GM12875 (cell line): ENCODE measurements around the gene BLOC1S3.

Experiments used
- H3K4me3 ChIP-seq: one replicate; pipeline ENCODE4 v1.5.1; 2011; ENCODE audit warnings: low read depth, low read length, control low read depth
- CTCF ChIP-seq: IDR thresholded peaks from 2 replicates; pipeline ENCODE4 v1.5.1; 2011; ENCODE audit warnings: low read depth, mild to moderate bottlenecking, control low read depth, inconsistent platforms, low read length, moderate library complexity, borderline replicate concordance; ENCODE audit not compliant: insufficient read depth

BLOC1S3 gene

DNA sequence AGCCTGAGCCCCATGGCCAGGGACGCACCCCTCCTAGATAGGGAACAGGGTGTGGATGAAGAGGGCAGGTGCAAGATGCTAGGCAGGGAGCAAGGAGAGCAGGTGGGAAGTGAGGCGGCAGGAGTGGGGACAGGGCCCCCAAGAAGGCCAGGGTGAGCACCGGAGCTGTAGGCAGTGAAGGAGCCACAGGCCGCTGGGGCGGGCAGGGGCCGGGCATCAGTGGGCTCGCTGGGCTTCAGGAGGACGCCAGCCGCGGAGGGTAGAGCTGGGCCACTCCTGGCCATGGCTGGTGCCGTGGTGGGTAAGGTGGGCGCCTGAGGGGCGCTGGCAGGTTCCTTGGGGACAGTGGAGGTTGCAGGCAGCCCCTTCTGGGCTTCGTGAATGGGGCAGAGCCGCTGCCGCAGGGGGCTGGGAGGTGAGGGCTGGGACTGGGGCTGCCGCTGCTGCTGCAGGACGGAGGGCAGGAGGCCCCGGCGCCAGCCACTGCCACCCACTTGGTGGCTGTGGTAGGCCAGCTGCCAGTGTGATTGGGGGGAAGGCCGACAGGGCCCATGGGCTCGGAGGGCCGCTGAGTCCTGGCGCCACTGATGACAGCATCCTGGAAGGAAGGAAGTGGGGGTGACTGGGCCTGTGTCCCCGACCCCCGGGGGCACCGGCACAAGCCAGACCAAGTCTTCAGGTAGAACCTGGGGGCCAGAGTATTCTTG is 19.9 kb upstream of the BLOC1S3 start:
- H3K4me3 ChIP-seq, result no peak overlapping the region
- TF ChIP-seq CTCF, result no peak

- TF ChIP-seq CTCF, result no peak
- H3K4me3 ChIP-seq, result no peak overlapping the region
Measured at GRCh38 chr19:45159210-45159970, 19.2 kb upstream of the BLOC1S3 start.

- no peak for TF ChIP-seq CTCF
- no peak overlapping the region for H3K4me3 ChIP-seq
Measured at GRCh38 chr19:45159971-45160324, 18.6 kb upstream of the BLOC1S3 start.

DNA sequence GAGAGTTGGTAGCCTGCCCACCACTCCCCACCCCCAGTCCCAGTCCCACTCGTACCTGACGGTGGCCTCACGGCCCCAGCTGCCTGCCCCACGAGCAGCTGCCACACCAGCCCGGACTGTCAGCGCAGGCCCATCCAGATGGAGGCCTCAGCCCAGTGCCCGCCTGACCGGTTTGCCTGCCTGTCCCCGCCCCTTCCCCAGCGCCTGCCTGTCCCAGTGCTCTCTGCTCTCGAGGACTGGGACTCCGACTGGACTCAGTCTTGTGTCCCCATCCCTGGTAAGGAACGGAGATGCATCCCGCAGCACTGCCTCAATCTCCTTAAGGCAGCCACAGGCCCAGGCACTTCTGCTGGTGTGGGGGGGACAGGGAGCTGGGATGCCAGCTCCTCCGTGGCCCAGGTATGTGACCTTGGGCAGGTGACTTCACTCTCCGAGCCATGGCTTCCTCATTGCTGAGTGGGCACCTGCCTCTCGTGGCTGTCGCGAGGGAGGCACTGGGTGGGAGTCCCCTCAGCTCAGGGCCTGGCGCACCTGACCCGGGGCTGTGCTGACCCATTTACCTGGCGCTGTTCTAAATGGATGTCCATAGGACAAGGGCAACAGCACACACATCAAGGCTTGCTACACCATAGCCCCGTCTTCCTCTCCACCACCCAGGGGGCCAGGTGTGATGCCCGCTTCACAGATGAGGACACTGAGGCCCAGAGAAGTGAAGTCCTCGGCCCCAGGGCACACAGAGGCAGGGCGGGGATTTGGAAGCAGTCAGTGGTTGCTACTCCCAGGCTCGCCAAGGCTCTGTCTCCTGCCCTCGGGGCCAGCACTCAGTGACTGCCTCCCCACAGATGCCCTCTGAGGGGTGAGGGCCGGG is 17.5 kb upstream of the BLOC1S3 start, which contains the start of gene NKPD1:
NKPD1 (minus strand) TSS at position 113 of the 868 bp plus-strand sequence. CDS start 832 bp downstream, outside the sequence.
- TF ChIP-seq CTCF, result no peak
- H3K4me3 ChIP-seq, result no peak within 1 kb of the TSS

- TF ChIP-seq CTCF, result peak; percentile 23; the same call in 1 of the 2 replicates
- no peak overlapping the region for H3K4me3 ChIP-seq
Measured at GRCh38 chr19:45161738-45162607, 16.6 kb upstream of the BLOC1S3 start.

DNA sequence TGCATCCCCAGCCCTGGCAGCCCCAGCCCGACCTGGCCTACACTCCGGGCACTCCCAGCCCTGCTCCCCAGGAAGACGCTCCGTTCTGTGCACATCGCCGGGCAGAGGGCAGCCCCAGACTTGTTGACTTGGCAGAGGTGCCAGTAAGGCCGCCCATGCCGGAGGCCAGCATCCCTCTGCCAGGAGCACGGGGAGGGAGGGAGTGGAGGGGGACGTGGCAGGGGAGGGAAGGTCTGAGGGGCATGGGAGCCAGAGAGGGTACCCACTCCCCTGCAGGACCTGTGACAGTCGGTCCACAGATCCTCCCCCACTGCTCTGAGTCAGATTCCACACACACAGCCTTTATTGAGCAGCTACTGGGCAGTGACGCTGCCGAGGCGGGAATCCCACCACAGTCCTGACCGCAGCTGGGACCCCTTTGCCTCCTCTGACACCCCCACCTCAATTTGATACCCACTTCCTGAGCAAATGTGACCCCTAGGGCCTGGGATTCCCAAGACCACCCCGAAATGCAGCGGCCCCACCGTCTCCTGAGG is 15.9 kb upstream of the BLOC1S3 start:
- no peak overlapping the region for H3K4me3 ChIP-seq
- TF ChIP-seq CTCF, result no peak
